ENCODE results near the gene STIM1.

STIM1 gene

DNA sequence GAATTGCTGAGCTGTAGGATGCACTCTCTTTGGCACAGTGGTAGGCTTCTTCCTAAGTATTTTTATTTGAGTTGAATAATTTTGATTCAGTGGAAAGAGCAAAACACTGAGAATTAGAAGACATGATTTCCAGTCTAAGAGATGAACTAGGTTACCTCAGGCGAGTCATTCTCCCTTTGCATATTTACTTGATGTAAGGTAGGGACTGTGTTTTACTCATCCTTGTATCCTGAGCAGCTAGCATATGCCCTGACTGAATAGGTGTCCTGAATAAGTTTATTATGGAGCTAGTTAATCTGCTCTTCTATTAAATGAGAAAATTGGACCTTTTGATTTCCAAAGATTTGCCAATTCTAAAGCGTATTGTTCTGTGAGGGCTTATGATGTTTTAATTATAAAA, 50.7 kb downstream of the STIM1 start:
- in situ Hi-C loops (cut with HindIII; ENCODE audit: low pct_ligation_motif_present, low sequenced_read_pairs) = no loop called here

DNA sequence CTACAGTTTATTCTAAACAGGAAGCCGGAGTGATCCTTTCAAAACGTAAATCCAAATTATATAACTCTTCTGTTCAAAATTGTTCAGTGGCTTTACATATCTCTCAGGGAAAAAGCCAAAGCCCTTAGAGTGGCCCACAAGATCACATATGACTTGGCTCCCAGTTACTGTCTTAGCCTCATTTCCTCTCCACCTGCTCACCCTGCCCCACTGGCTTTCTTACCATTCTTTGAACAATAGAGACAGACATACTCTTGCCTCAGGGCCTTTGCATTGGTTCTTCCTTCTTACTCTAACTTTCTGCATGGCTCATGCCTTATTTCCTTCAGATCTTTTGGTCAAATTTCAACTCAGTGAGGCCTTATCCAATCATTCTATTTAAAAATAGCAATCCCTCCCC, 52.1 kb downstream of the STIM1 start:
- H3K36me3 ChIP-seq (replicated peaks) = no peaks in the 10 kb centered on the region
- DNase-seq = no peak
- TF ChIP-seq, protein P1, sequence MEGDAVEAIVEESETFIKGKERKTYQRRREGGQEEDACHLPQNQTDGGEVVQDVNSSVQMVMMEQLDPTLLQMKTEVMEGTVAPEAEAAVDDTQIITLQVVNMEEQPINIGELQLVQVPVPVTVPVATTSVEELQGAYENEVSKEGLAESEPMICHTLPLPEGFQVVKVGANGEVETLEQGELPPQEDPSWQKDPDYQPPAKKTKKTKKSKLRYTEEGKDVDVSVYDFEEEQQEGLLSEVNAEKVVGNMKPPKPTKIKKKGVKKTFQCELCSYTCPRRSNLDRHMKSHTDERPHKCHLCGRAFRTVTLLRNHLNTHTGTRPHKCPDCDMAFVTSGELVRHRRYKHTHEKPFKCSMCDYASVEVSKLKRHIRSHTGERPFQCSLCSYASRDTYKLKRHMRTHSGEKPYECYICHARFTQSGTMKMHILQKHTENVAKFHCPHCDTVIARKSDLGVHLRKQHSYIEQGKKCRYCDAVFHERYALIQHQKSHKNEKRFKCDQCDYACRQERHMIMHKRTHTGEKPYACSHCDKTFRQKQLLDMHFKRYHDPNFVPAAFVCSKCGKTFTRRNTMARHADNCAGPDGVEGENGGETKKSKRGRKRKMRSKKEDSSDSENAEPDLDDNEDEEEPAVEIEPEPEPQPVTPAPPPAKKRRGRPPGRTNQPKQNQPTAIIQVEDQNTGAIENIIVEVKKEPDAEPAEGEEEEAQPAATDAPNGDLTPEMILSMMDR (IDR thresholded peaks at IDR 0.05; ENCODE audit: low read depth, low read length, missing control alignments) = no peak
- no peaks in the 10 kb centered on the region for H3K27me3 ChIP-seq (replicated peaks)
- no peak overlapping the region for H3K4me3 ChIP-seq (ENCODE audit: low read depth, low read length)
- in situ Hi-C loops (cut with HindIII; ENCODE audit: low pct_ligation_motif_present, low sequenced_read_pairs) = no loop called here
- no peak overlapping the region for H3K27ac ChIP-seq

More for the DNA sequence above, 50.7 kb downstream of the STIM1 start:
- Histone ChIP-seq H3K36me3 (replicated peaks) (no peaks in the 10 kb centered on the region), H3K4me3 (ENCODE audit: low read depth, low read length) (no peak overlapping the region), H3K27ac (no peak overlapping the region), H3K27me3 (replicated peaks) (no peaks in the 10 kb centered on the region)
- TF ChIP-seq, protein P1 (IDR thresholded peaks at IDR 0.05; ENCODE audit: low read depth, low read length, missing control alignments) = no peak
- no peak for DNase-seq

DNA sequence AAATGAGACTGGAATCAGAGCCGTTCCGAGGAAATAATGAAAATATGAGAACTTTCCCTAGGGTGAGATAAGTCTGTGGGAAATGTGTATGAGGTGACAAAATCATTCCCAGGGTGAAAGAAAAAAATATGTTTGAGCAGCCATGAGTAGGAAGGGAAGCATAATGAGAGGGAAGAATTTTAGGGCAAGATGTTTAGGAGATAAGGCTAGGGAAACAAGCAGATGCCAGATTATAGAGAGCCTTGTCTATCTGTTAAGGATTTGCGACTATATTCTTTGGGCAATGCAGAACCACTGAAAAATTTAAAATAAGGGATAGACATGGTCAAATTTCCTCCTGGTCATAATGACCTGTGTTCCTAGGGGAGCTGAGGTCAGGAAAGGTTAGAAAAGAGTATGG, 54.4 kb downstream of the STIM1 start:
- Histone ChIP-seq H3K36me3 (replicated peaks) (no peaks in the 10 kb centered on the region), H3K27me3 (replicated peaks) (no peaks in the 10 kb centered on the region), H3K4me3 (ENCODE audit: low read depth, low read length) (no peak overlapping the region), H3K27ac (no peak overlapping the region)
- no peak for DNase-seq
- TF ChIP-seq, protein P1 (IDR thresholded peaks at IDR 0.05; ENCODE audit: low read depth, low read length, missing control alignments) = no peak
- in situ Hi-C loops (cut with HindIII; ENCODE audit: low pct_ligation_motif_present, low sequenced_read_pairs) = no loop called here

DNA sequence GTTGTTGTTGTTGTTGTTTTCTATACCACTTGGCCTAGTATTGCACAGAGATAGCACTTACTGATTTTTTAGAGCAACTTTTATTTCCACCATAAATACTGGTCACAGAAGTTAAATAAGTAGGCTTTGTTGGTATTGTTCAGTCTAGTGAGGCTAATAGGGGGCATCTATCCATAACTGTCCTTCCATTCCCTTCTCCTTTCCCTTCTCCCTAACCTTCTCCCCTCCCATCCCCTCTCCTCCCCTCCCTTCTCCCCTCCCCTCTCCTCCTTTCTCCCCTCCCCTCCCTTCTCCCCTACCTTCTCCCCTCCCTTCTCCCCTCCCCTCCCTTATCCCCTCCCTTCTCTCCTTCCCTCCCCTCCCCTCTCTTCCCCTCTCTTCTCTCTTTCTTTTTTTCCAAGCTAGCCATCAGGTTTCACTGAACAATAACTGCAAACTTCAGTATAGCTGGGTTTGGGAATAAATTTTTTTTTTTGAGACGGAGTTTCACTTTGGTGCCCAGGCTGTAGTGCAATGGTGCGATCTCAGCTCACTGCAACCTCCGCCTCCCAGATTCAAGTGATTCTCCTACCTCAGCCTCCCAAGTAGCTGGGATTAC, 56.5 kb downstream of the STIM1 start:
- in situ Hi-C loops (cut with HindIII; ENCODE audit: low pct_ligation_motif_present, low sequenced_read_pairs) = no loop called here
- Histone ChIP-seq H3K27me3 (replicated peaks) (no peaks in the 10 kb centered on the region), H3K36me3 (replicated peaks) (no peaks in the 10 kb centered on the region), H3K4me3 (ENCODE audit: low read depth, low read length) (no peak overlapping the region), H3K27ac (no peak overlapping the region)
- no peak for DNase-seq
- TF ChIP-seq, protein P1 (IDR thresholded peaks at IDR 0.05; ENCODE audit: low read depth, low read length, missing control alignments) = no peak

DNA sequence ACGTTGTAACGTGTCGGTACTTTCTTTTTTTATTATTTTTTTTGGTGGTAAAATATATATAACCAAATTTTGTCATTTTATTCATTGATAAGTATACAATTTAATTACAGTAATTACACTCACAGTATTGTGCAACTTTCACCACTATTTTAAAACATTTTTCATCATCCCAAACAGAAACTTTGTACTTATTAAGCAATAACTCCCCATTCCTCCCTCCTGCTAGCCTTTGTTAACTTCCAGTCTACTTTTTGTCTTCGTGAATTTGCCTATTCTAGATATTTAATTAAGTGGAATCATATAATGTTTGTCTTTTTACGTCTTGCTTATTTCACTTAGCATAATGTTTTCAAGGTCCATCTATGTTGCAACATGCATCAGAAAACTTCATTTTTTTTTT, 58.5 kb downstream of the STIM1 start:
- no peak overlapping the region for H3K4me3 ChIP-seq (ENCODE audit: low read depth, low read length)
- in situ Hi-C loops (cut with HindIII; ENCODE audit: low pct_ligation_motif_present, low sequenced_read_pairs) = no loop called here
- TF ChIP-seq, protein P1 (IDR thresholded peaks at IDR 0.05; ENCODE audit: low read depth, low read length, missing control alignments) = no peak
- no peaks in the 10 kb centered on the region for H3K36me3 ChIP-seq (replicated peaks)
- no peaks in the 10 kb centered on the region for H3K27me3 ChIP-seq (replicated peaks)
- H3K27ac ChIP-seq = no peak overlapping the region
- no peak for DNase-seq

DNA sequence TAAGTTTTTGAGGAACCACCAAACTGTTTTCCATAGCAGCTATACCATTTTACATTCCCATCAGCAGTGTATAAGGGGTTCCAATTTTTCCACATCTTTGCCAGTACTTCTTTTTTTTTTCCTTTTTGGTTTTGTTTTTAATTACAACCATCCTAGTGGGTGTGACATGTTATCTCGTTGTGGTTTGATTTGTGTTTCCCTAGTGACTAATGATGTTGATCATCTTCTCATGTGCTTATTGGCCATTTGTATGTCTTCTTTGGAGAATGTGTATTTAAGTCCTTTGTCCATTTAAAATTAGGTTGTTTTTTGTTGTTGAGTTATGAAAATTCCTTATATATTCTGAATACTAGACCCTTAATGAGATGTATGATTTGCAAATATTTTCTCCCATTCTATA, 59.3 kb downstream of the STIM1 start:
- TF ChIP-seq, protein P1 (IDR thresholded peaks at IDR 0.05; ENCODE audit: low read depth, low read length, missing control alignments) = no peak

More for the DNA sequence above, 59.3 kb downstream of the STIM1 start:
- Histone ChIP-seq H3K36me3 (replicated peaks) (no peaks in the 10 kb centered on the region), H3K27me3 (replicated peaks) (no peaks in the 10 kb centered on the region), H3K4me3 (ENCODE audit: low read depth, low read length) (no peak overlapping the region), H3K27ac (no peak overlapping the region)
- in situ Hi-C loops (cut with HindIII; ENCODE audit: low pct_ligation_motif_present, low sequenced_read_pairs) = no loop called here
- no peak for DNase-seq

All from brain microvascular endothelial cell (primary cell).